KG1 (cell line): ENCODE results near the gene NISCH.

Experiments used
- DNase-seq: peaks from one replicate; lab custom pipeline; 2025; lab: John Stamatoyannopoulos, UW

NISCH gene

GRCh38 chr3:52539010-52539653, 83.7 kb downstream of the NISCH start:
- DNase-seq = no peak

- DNase-seq = no peak
These were observed 85.6 kb downstream of the NISCH start for GRCh38 chr3:52541050-52541449.
